ENCODE measurements around the gene ZMYM4. TPM values are rescaled to one million over a fixed set of nuclear protein-coding genes. Genes with fewer than 3 reads are reported as not detected.

ZMYM4 gene
- total RNA-seq, 2 experiments from 2014 or later, result 18.6 to 19.2 TPM

- Mint-ChIP-seq H3K27ac (no peak overlapping the region), H3K9me3 (no peaks in the 10 kb centered on the region), H3K36me3 (ENCODE audit: low read depth) (peaks cover 21% of the 10 kb centered on the region), H3K4me1 (ENCODE audit: low read depth) (no peaks in the 10 kb centered on the region), H3K4me3 (no peak overlapping the region), H3K27me3 (ENCODE audit: low read depth) (no peaks in the 10 kb centered on the region)
- no peak for DNase-seq
- CTCF ChIA-PET, result interaction anchor here (0.6 kb wide), 1 partner anchor 39 kb away, joined by 5 read pairs; no protein-coding TSS in a partner anchor
- intact Hi-C loops (cut with micrococcal nuclease), result no loop called here
Measured at GRCh38 chr1:35390600-35391494, 122.3 kb downstream of the ZMYM4 start.

- H3K36me3 Mint-ChIP-seq (ENCODE audit: low read depth), result peaks cover 29% of the 10 kb centered on the region
- intact Hi-C loops (cut with micrococcal nuclease), result no loop called here
- no peaks in the 10 kb centered on the region for H3K9me3 Mint-ChIP-seq
- no peak for DNase-seq
- CTCF ChIA-PET, result no interaction called here
- no peaks in the 10 kb centered on the region for H3K27me3 Mint-ChIP-seq (ENCODE audit: low read depth)
- no peak overlapping the region for H3K27ac Mint-ChIP-seq
- H3K4me1 Mint-ChIP-seq (ENCODE audit: low read depth), result peaks cover 2% of the 10 kb centered on the region
- no peak overlapping the region for H3K4me3 Mint-ChIP-seq
Measured at GRCh38 chr1:35394386-35394785, 125.9 kb downstream of the ZMYM4 start.

- intact Hi-C loops (cut with micrococcal nuclease), result no loop called here
- CTCF ChIA-PET, result interaction anchor here (0.5 to 1.2 kb wide), 4 partner anchors 49 to 405 kb away, joined by 3 read pairs; no protein-coding TSS in a partner anchor
- no peak for DNase-seq
- H3K27me3 Mint-ChIP-seq (ENCODE audit: low read depth), result no peaks in the 10 kb centered on the region
- H3K9me3 Mint-ChIP-seq, result no peaks in the 10 kb centered on the region
- peaks cover 2% of the 10 kb centered on the region for H3K4me1 Mint-ChIP-seq (ENCODE audit: low read depth)
- peaks cover 34% of the 10 kb centered on the region for H3K36me3 Mint-ChIP-seq (ENCODE audit: low read depth)
- no peak overlapping the region for H3K27ac Mint-ChIP-seq
- H3K4me3 Mint-ChIP-seq, result no peak overlapping the region
Measured at GRCh38 chr1:35398739-35399138, 130.2 kb downstream of the ZMYM4 start.

GRCh38 chr1:35401049-35401448, 132.5 kb downstream of the ZMYM4 start:
- DNase-seq, result no peak
- H3K27me3 Mint-ChIP-seq (ENCODE audit: low read depth), result no peaks in the 10 kb centered on the region
- H3K9me3 Mint-ChIP-seq, result no peaks in the 10 kb centered on the region
- CTCF ChIA-PET, result no interaction called here
- H3K4me1 Mint-ChIP-seq (ENCODE audit: low read depth), result peaks cover 2% of the 10 kb centered on the region
- peaks cover 30% of the 10 kb centered on the region for H3K36me3 Mint-ChIP-seq (ENCODE audit: low read depth)
- H3K27ac Mint-ChIP-seq, result no peak overlapping the region
- intact Hi-C loops (cut with micrococcal nuclease), result no loop called here
- no peak overlapping the region for H3K4me3 Mint-ChIP-seq

- peaks cover 33% of the 10 kb centered on the region for H3K36me3 Mint-ChIP-seq (ENCODE audit: low read depth)
- intact Hi-C loops (cut with micrococcal nuclease), result no loop called here
- H3K4me3 Mint-ChIP-seq, result no peak overlapping the region
- no peak for DNase-seq
- H3K27me3 Mint-ChIP-seq (ENCODE audit: low read depth), result no peaks in the 10 kb centered on the region
- CTCF ChIA-PET, result no interaction called here
- no peaks in the 10 kb centered on the region for H3K9me3 Mint-ChIP-seq
- no peak overlapping the region for H3K27ac Mint-ChIP-seq
- no peaks in the 10 kb centered on the region for H3K4me1 Mint-ChIP-seq (ENCODE audit: low read depth)
Measured at GRCh38 chr1:35406103-35406502, 137.6 kb downstream of the ZMYM4 start.

- Mint-ChIP-seq H3K4me3 (no peak overlapping the region), H3K27ac (no peak overlapping the region), H3K36me3 (ENCODE audit: low read depth) (peaks cover 30% of the 10 kb centered on the region), H3K4me1 (ENCODE audit: low read depth) (no peaks in the 10 kb centered on the region), H3K27me3 (ENCODE audit: low read depth) (no peaks in the 10 kb centered on the region), H3K9me3 (no peaks in the 10 kb centered on the region)
- no peak for DNase-seq
- intact Hi-C loops (cut with micrococcal nuclease), result no loop called here
- CTCF ChIA-PET, result interaction anchor here (0.6 to 0.7 kb wide), 2 partner anchors 39 to 192 kb away, joined by 3 to 5 read pairs; no protein-coding TSS in a partner anchor
Measured at GRCh38 chr1:35407743-35408142, 139.2 kb downstream of the ZMYM4 start.

- H3K27ac Mint-ChIP-seq, result no peak overlapping the region
- H3K36me3 Mint-ChIP-seq (ENCODE audit: low read depth), result peaks cover 30% of the 10 kb centered on the region
- no peaks in the 10 kb centered on the region for H3K9me3 Mint-ChIP-seq
- no peaks in the 10 kb centered on the region for H3K27me3 Mint-ChIP-seq (ENCODE audit: low read depth)
- H3K4me3 Mint-ChIP-seq, result no peak overlapping the region
- CTCF ChIA-PET, result no interaction called here
- intact Hi-C loops (cut with micrococcal nuclease), result no loop called here
- no peak for DNase-seq
- H3K4me1 Mint-ChIP-seq (ENCODE audit: low read depth), result no peaks in the 10 kb centered on the region
Measured at GRCh38 chr1:35408925-35409324, 140.4 kb downstream of the ZMYM4 start.

- Mint-ChIP-seq H3K27me3 (ENCODE audit: low read depth) (no peaks in the 10 kb centered on the region), H3K36me3 (ENCODE audit: low read depth) (peaks cover 6% of the 10 kb centered on the region), H3K4me1 (ENCODE audit: low read depth) (peaks cover 3% of the 10 kb centered on the region), H3K27ac (no peak overlapping the region), H3K4me3 (no peak overlapping the region), H3K9me3 (no peaks in the 10 kb centered on the region)
- CTCF ChIA-PET, result no interaction called here
- intact Hi-C loops (cut with micrococcal nuclease), result no loop called here
- no peak for DNase-seq
Measured at GRCh38 chr1:35426097-35426586, 157.6 kb downstream of the ZMYM4 start.

GRCh38 chr1:35428360-35428759, 159.9 kb downstream of the ZMYM4 start:
- no peaks in the 10 kb centered on the region for H3K9me3 Mint-ChIP-seq
- H3K27me3 Mint-ChIP-seq (ENCODE audit: low read depth), result no peaks in the 10 kb centered on the region
- H3K36me3 Mint-ChIP-seq (ENCODE audit: low read depth), result peaks cover 12% of the 10 kb centered on the region
- intact Hi-C loops (cut with micrococcal nuclease), result no loop called here
- no peak overlapping the region for H3K27ac Mint-ChIP-seq
- no peak overlapping the region for H3K4me3 Mint-ChIP-seq
- DNase-seq, result no peak
- H3K4me1 Mint-ChIP-seq (ENCODE audit: low read depth), result peaks cover 7% of the 10 kb centered on the region
- CTCF ChIA-PET, result no interaction called here

GRCh38 chr1:35430762-35431161, 162.3 kb downstream of the ZMYM4 start:
- Mint-ChIP-seq H3K27me3 (ENCODE audit: low read depth) (no peaks in the 10 kb centered on the region), H3K4me1 (ENCODE audit: low read depth) (peaks cover 7% of the 10 kb centered on the region), H3K36me3 (ENCODE audit: low read depth) (peaks cover 12% of the 10 kb centered on the region), H3K27ac (no peak overlapping the region), H3K9me3 (no peaks in the 10 kb centered on the region), H3K4me3 (no peak overlapping the region)
- intact Hi-C loops (cut with micrococcal nuclease), result no loop called here
- no peak for DNase-seq
- CTCF ChIA-PET, result interaction anchor here (1.0 to 2.1 kb wide), 2 partner anchors 21 to 534 kb away, joined by 3 to 11 read pairs; no protein-coding TSS in a partner anchor

- peak overlapping the region; percentile 37 for H3K27ac Mint-ChIP-seq
- CTCF ChIA-PET, result interaction anchor here (1.0 to 2.1 kb wide), 3 partner anchors 16 to 534 kb away, joined by 3 to 11 read pairs (median 3); no protein-coding TSS in a partner anchor
- no peaks in the 10 kb centered on the region for H3K27me3 Mint-ChIP-seq (ENCODE audit: low read depth)
- peaks cover 7% of the 10 kb centered on the region for H3K4me1 Mint-ChIP-seq (ENCODE audit: low read depth)
- DNase-seq, result no peak
- no peak overlapping the region for H3K4me3 Mint-ChIP-seq
- intact Hi-C loops (cut with micrococcal nuclease), result no loop called here
- no peaks in the 10 kb centered on the region for H3K9me3 Mint-ChIP-seq
- H3K36me3 Mint-ChIP-seq (ENCODE audit: low read depth), result peaks cover 12% of the 10 kb centered on the region
Measured at GRCh38 chr1:35431173-35431599, 162.7 kb downstream of the ZMYM4 start.

GRCh38 chr1:35432231-35432630, 163.7 kb downstream of the ZMYM4 start:
- peaks cover 13% of the 10 kb centered on the region for H3K36me3 Mint-ChIP-seq (ENCODE audit: low read depth)
- H3K27ac Mint-ChIP-seq, result no peak overlapping the region
- H3K27me3 Mint-ChIP-seq (ENCODE audit: low read depth), result no peaks in the 10 kb centered on the region
- intact Hi-C loops (cut with micrococcal nuclease), result no loop called here
- H3K4me1 Mint-ChIP-seq (ENCODE audit: low read depth), result peaks cover 7% of the 10 kb centered on the region
- H3K4me3 Mint-ChIP-seq, result no peak overlapping the region
- H3K9me3 Mint-ChIP-seq, result no peaks in the 10 kb centered on the region
- DNase-seq, result no peak
- CTCF ChIA-PET, result interaction anchor here (0.7 to 2.1 kb wide), 4 partner anchors 13 to 294 kb away, joined by 3 to 11 read pairs (median 3); no protein-coding TSS in a partner anchor
